ENCODE measurements around the gene GABRE. TPM values are rescaled to one million over a fixed set of nuclear protein-coding genes. Genes with fewer than 3 reads are reported as not detected.

Gene GABRE
- total and polyA plus RNA-seq, 9 donors, result 2.0 to 24.7 (median 10.2) TPM

GRCh38 chrX:151975736-151976275 is 1.3 kb upstream of the GABRE start:
- TF ChIP-seq CTCF (IDR thresholded peaks at IDR 0.05), result no peak
- no peak for TF ChIP-seq EP300 (IDR thresholded peaks at IDR 0.05)
- TF ChIP-seq POLR2A (IDR thresholded peaks at IDR 0.05), result no peak
- intact Hi-C loops (cut with DNase I), result no loop called here
- no peak overlapping the region for H3K4me3 ChIP-seq
- no peaks in the 10 kb centered on the region for H3K9me3 ChIP-seq
- WGBS, 3 donors, result 74 to 82% (median 75%) methylated on average over 5 of the region's 5 CpGs
- no peak overlapping the region for H3K27ac ChIP-seq
- H3K4me1 ChIP-seq (ENCODE audit: insufficient read depth), result no peaks in the 10 kb centered on the region
- DNase-seq, result no peak
- H3K36me3 ChIP-seq, result no peaks in the 10 kb centered on the region
- H3K27me3 ChIP-seq, result no peaks in the 10 kb centered on the region

GRCh38 chrX:151975228-151975593 is 735 bp upstream of the GABRE start:
- Histone ChIP-seq H3K36me3 (no peaks in the 10 kb centered on the region), H3K4me1 (ENCODE audit: insufficient read depth) (no peaks in the 10 kb centered on the region), H3K4me3 (no peak overlapping the region), H3K27me3 (no peaks in the 10 kb centered on the region), H3K27ac (no peak overlapping the region), H3K9me3 (no peaks in the 10 kb centered on the region)
- intact Hi-C loops (cut with DNase I), result no loop called here
- WGBS, 3 donors, result 58 to 72% (median 68%) methylated on average over 8 of the region's 8 CpGs
- DNase-seq, result no peak
- TF ChIP-seq CTCF (IDR thresholded peaks at IDR 0.05), result no peak
- no peak for TF ChIP-seq EP300 (IDR thresholded peaks at IDR 0.05)
- TF ChIP-seq POLR2A (IDR thresholded peaks at IDR 0.05), result no peak

- intact Hi-C loops (cut with DNase I), result no loop called here
- 35 to 41% (median 39%) methylated on average over 20 to 21 of the region's 21 CpGs for WGBS, 3 donors
- Histone ChIP-seq H3K4me1 (ENCODE audit: insufficient read depth) (no peaks in the 10 kb centered on the region), H3K9me3 (no peaks in the 10 kb centered on the region), H3K27ac (no peak overlapping the region), H3K27me3 (no peaks in the 10 kb centered on the region), H3K4me3 (peak overlapping the region; percentile 70), H3K36me3 (no peaks in the 10 kb centered on the region)
- TF ChIP-seq EP300 (IDR thresholded peaks at IDR 0.05) (no peak), POLR2A (IDR thresholded peaks at IDR 0.05) (no peak), CTCF (IDR thresholded peaks at IDR 0.05) (no peak)
- no peak for DNase-seq
Measured at GRCh38 chrX:151973851-151974335, 583 bp downstream of the GABRE start.

DNA sequence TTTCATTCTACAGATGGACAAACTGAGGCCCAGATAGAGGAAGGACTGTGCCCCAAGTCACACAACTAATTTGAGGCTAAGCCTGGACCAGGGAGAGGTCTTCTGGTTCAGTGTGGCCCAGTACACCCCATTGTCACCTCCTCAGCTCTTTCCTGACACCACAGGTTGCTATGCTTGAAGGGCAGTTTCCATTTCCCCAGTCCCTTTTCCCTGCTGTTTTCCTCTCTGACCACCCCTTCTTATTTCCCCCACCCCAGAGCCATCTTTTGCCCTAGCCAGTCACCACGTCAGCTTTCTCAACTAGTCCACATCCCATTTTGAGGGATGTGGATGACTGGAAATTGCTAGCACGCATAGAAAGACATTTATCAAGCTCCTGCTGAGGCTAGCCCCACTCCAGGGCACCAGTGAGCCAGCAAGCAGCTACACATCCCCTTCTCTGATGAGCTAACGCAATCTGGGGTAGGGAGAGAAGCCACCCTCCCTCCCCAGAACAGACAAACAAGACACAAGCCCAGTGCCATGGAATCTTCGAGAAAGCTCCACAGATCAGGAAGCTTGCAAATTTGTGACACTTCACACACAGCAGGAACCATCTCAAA is 1.3 kb downstream of the GABRE start:
- WGBS, 3 donors, result 49 to 65% (median 61%) methylated on average over 4 of the region's 4 CpGs
- no peak for DNase-seq
- no peak overlapping the region for H3K4me3 ChIP-seq
- no peaks in the 10 kb centered on the region for H3K36me3 ChIP-seq
- H3K27ac ChIP-seq, result no peak overlapping the region
- intact Hi-C loops (cut with DNase I), result no loop called here
- TF ChIP-seq CTCF (IDR thresholded peaks at IDR 0.05), result no peak
- TF ChIP-seq EP300 (IDR thresholded peaks at IDR 0.05), result no peak
- no peak for TF ChIP-seq POLR2A (IDR thresholded peaks at IDR 0.05)
- H3K9me3 ChIP-seq, result no peaks in the 10 kb centered on the region
- H3K27me3 ChIP-seq, result no peaks in the 10 kb centered on the region
- no peaks in the 10 kb centered on the region for H3K4me1 ChIP-seq (ENCODE audit: insufficient read depth)

Data from ovary (tissue), 9 donors.